HepG2 (cell line): Measurements from ENCODE around the gene TMEM127. TPM values are rescaled to one million over a fixed set of nuclear protein-coding genes. Genes with fewer than 3 reads are reported as not detected.
A peak's percentile ranks its signal among the peaks of the same experiment; 100 is the strongest.

ENCODE experiments used
- CHCHD3 ChIP-seq: sonication (generic); formaldehyde crosslinking; IDR thresholded peaks from 2 replicates; pipeline ENCODE4 v1.8.0; 2022; ENCODE audit warnings: mild to moderate bottlenecking, missing genetic modification reagents, moderate library complexity
- FOXP1 ChIP-seq, 2 experiments: fragments of 450-650 bp in 1 of 2; IDR thresholded peaks; 2 replicates each; pipeline ENCODE4 v1.6.1; 2017 to 2018; ENCODE audit warnings: antibody characterized with exemption in 1 of 2
- HNF1A ChIP-seq, 2 experiments: sonication (generic) in 1 of 2; formaldehyde crosslinking in 1 of 2; IDR thresholded peaks; 2 replicates each; pipeline versions ENCODE4 v1.4.0 to v1.6.1; 2016 to 2020; ENCODE audit warnings: borderline replicate concordance in 1 of 2, low read depth in 1 of 2, mild to moderate bottlenecking in 1 of 2, missing genetic modification reagents in 1 of 2
- KDM5A ChIP-seq: fragments of 200-600 bp; sonication (generic); IDR thresholded peaks from 2 replicates; pipeline ENCODE4 v1.7.0; 2018; ENCODE audit warnings: antibody characterized with exemption, mild to moderate bottlenecking, low read length, borderline replicate concordance
- NPAS2 ChIP-seq: sonication (generic); formaldehyde crosslinking; IDR thresholded peaks from 2 replicates; pipeline ENCODE4 v1.8.0; 2022; ENCODE audit warnings: mild to moderate bottlenecking, missing genetic modification reagents, borderline replicate concordance
- PBX3 ChIP-seq: sonication (generic); formaldehyde crosslinking; IDR thresholded peaks from 2 replicates; pipeline ENCODE4 v1.8.1; 2023; ENCODE audit warnings: missing genetic modification reagents, inconsistent platforms, borderline replicate concordance
- STAT6 ChIP-seq: sonication (generic); formaldehyde crosslinking; IDR thresholded peaks from 2 replicates; pipeline ENCODE4 v1.4.0; 2020; ENCODE audit warnings: missing genetic modification reagents, mild to moderate bottlenecking, borderline replicate concordance
- YEATS2 ChIP-seq: sonication (generic); formaldehyde crosslinking; IDR thresholded peaks from 2 replicates; pipeline ENCODE4 v1.4.0; 2020; ENCODE audit warnings: missing genetic modification reagents, borderline replicate concordance
- ZNF672 ChIP-seq: sonication (generic); formaldehyde crosslinking; IDR thresholded peaks from 2 replicates; pipeline ENCODE4 v1.8.1; 2022; ENCODE audit warnings: missing genetic modification reagents
- ZNF713 ChIP-seq: sonication (generic); formaldehyde crosslinking; IDR thresholded peaks from 2 replicates; pipeline ENCODE4 v1.4.0; 2020; ENCODE audit warnings: mild to moderate bottlenecking, missing genetic modification reagents
- ZNF784 ChIP-seq: sonication (generic); formaldehyde crosslinking; IDR thresholded peaks from 2 replicates; pipeline ENCODE4 v1.5.1; 2020; ENCODE audit warnings: missing genetic modification reagents, mild to moderate bottlenecking, borderline replicate concordance
- polyA plus RNA-seq, 8 experiments: library from polyadenylated mRNA; depleted of rRNA in 3 of 8; stranded (reverse) in 7 of 8; unstranded in 1 of 8; fragments of >200 nt; fragmentation: Illumina TruSeq in 4 of 8; extraction: Trizol in 4 of 8; gene quantifications; 2 replicates each; pipeline versions ENCODE4 v1.2.1 to v1.2.3, GENCODE V29; 2011 to 2016; ENCODE audit warnings: low read depth in 4 of 8, missing spikeins in 1 of 8, mixed read lengths in 1 of 8; ENCODE audit not compliant: insufficient read depth in 1 of 8
- total RNA-seq, 5 experiments: library from RNA; depleted of rRNA; stranded (reverse); fragments of >200 nt; fragmentation: Illumina TruSeq; extraction: Trizol; gene quantifications; 2 replicates each; pipeline ENCODE4 v1.2.3, GENCODE V29; 2016; ENCODE audit warnings: low read depth in 1 of 5
- TF ChIP-seq, protein P1 (sequence below): sonication (generic); formaldehyde crosslinking; IDR thresholded peaks from 2 replicates; pipeline ENCODE4 v1.4.0; 2020; ENCODE audit warnings: missing genetic modification reagents
- TF ChIP-seq, protein P2 (sequence below): sonication (generic); formaldehyde crosslinking; conservative IDR thresholded peaks from 2 replicates; pipeline ENCODE4 v1.8.0; 2022; ENCODE audit warnings: low read depth, missing genetic modification reagents

TMEM127 gene
- total and polyA plus RNA-seq, 2 of the 13 experiments (the other 11 are each of a cell fraction or from before 2014, with no cell fraction given) = 21.5 to 33.9 TPM

DNA sequence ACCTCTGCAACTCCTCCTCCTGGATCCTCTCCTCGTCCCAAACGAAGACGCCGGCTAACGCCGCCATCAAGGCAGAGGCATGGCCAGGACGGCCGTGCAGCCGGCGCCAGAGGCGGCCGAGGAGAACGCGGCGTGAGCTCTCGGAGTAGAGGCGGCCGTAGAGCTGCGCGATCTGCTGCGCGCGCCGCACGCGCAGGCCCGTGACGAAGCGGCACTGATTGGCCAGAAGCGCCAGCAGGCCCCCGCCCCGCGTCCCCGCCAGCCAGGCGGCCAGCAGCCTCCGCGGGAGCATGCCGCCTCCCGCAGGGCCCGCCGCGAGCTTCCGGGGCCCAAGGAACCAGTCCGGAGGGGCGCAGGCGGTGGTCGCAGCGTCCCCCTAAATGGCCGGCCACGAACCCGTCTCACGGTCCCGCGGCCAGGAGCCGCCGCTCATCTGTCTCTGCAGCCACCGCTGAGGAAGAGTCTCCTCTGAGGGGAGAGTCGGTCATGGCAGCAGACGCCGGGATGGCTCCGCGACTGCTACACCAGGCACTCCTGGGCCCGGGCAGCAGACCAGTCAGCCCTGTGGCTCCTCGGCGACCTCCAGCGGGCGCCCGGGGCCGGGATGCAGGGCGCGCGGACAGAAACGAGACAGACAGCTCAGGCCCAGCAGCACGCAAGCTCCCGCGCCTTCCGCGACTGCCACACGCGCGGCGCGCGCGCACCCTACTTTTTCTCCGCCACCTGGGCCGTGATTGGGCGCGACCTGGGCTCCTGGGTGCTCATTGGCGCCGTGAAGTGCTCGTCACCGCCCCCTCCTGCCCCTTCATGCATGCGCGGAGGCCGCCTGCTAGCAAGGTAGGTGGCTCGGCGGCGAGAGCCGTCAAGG lies 57.4 kb downstream of the TMEM127 start, which contains the start of gene STARD7 (continued):
- TF ChIP-seq HNF1A (IDR thresholded peaks at IDR 0.05; ENCODE audit: low read depth) (no peak), HNF1A (CRISPR knock-in tag; IDR thresholded peaks at IDR 0.05; ENCODE audit: borderline replicate concordance) (peak; percentile 59; the same call in 1 of the 2 replicates), PBX3 (CRISPR knock-in tag) (no peak; the same call in 1 of the 2 replicates), YEATS2 (CRISPR knock-in tag) (peak; percentile 51; the same call in 1 of the 2 replicates), STAT6 (peak; percentile 86), NPAS2 (CRISPR knock-in tag) (no peak), ZNF672 (CRISPR knock-in tag) (no peak), ZNF713 (CRISPR knock-in tag) (peak; percentile 42; the same call in 1 of the 2 replicates), FOXP1 (IDR thresholded peaks at IDR 0.05) (no peak), FOXP1 (CRISPR knock-in tag; IDR thresholded peaks at IDR 0.05) (no peak), CHCHD3 (CRISPR knock-in tag) (no peak; the same call in 1 of the 2 replicates), ZNF784 (CRISPR knock-in tag) (peak; percentile 96; the same call in 1 of the 2 replicates), KDM5A (peak; percentile 69)
- TF ChIP-seq, protein P1, sequence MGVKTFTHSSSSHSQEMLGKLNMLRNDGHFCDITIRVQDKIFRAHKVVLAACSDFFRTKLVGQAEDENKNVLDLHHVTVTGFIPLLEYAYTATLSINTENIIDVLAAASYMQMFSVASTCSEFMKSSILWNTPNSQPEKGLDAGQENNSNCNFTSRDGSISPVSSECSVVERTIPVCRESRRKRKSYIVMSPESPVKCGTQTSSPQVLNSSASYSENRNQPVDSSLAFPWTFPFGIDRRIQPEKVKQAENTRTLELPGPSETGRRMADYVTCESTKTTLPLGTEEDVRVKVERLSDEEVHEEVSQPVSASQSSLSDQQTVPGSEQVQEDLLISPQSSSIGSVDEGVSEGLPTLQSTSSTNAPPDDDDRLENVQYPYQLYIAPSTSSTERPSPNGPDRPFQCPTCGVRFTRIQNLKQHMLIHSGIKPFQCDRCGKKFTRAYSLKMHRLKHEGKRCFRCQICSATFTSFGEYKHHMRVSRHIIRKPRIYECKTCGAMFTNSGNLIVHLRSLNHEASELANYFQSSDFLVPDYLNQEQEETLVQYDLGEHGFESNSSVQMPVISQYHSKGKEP (CRISPR knock-in tag) = no peak
- TF ChIP-seq, protein P2, sequence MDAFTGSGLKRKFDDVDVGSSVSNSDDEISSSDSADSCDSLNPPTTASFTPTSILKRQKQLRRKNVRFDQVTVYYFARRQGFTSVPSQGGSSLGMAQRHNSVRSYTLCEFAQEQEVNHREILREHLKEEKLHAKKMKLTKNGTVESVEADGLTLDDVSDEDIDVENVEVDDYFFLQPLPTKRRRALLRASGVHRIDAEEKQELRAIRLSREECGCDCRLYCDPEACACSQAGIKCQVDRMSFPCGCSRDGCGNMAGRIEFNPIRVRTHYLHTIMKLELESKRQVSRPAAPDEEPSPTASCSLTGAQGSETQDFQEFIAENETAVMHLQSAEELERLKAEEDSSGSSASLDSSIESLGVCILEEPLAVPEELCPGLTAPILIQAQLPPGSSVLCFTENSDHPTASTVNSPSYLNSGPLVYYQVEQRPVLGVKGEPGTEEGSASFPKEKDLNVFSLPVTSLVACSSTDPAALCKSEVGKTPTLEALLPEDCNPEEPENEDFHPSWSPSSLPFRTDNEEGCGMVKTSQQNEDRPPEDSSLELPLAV (CRISPR knock-in tag) = peak; percentile 88
